PC-9 (cell line): ENCODE data around the gene HSPA12B.

Experiments
- CTCF ChIP-seq: fragments of 200-600 bp; sonication (generic); conservative IDR thresholded peaks from 2 replicates; pipeline ENCODE4 v1.6.1; 2017; ENCODE audit warnings: mixed run types, antibody characterized with exemption, mild to moderate bottlenecking, moderate library complexity
- EZH2 ChIP-seq: fragments of 200-600 bp; sonication (generic); IDR thresholded peaks from 2 replicates; pipeline ENCODE4 v1.8.0; 2017; ENCODE audit warnings: antibody characterized with exemption, low read depth

- no peak for TF ChIP-seq CTCF
- no peak for TF ChIP-seq EZH2
Measured at GRCh38 chr20:3801299-3801698, 68.8 kb downstream of the HSPA12B start.
